Measurements from ENCODE around the gene CTDSPL. TPM values are rescaled to one million over a fixed set of nuclear protein-coding genes. Genes with fewer than 3 reads are reported as not detected.

The CTDSPL gene
- polyA plus RNA-seq, 3 donors = 99.9 to 115 (median 113) TPM

DNA sequence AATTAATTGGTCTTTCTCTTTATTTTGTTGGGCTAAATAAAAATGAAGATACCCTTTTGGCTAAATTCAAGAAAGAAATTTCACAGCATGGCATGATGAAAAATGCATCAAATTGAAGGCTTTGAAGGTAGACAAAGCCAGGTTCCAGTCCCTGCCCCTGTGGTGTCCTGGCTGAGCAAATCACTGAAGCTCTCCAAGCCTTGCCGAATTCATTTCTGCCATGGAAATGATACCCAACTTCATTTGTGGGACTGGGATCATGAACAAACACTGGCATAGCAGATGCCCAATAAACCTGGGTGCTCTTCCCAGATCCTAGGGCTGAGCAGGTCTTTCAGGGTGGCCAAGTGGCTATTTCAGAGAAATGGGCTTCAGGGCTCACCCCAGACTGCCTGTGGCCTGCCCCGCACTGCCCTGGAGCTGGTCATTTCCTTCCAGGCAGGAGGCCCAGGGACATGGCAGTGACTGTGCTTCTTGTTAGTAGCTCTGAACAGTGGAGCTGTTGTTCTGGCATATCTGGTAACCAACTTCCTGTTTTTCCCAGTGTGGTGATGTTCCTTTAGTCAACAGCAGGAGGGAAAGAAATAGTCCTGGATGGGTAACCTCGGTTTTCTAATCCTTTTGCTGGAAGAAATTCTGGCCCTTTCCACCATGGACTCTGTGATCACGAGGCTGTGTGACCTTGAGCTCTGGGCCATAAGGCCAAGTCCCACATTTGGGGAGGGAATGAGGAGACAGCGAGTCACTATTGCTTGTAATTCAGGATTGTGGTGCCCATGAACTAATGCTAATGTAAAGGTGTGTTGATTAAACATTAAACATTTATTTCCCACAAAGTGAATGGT is 47.6 kb downstream of the CTDSPL start:
- DNase-seq = no peak

DNA sequence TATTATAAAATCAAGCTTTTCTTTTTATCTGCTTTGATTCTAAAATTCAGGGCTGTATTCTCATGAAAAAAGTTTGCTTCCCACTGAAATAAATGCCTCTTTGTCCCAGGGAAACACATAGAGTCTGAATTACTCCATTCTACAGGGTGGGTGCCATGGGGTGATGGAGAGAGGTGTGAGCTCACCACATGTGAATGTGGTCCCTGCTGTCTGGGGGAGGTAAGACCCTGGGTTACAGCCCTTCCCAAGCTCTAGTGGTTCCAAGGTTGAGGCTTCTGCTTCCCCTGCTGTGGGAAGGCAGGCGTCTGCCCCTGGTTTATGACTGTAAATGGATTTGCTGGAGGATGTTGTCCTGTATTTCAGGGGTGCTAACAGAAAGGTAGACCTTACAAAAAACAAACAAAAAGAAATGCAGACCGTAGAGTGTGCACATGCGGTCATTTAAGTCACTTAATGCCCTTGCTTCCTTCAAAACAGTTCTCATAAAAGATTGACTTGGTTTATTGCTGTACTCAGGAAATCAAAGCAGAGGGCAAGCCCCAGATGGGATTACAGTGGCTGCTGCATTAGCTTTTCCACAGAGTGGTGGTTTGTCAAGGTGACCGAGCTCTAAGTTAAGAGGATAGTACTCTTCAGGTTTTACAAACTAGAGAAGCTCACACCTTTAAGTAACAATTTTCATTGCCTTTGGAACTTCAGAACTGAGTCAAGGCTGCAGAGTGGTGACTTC is 49.2 kb downstream of the CTDSPL start:
- peak; percentile 73 for DNase-seq

DNA sequence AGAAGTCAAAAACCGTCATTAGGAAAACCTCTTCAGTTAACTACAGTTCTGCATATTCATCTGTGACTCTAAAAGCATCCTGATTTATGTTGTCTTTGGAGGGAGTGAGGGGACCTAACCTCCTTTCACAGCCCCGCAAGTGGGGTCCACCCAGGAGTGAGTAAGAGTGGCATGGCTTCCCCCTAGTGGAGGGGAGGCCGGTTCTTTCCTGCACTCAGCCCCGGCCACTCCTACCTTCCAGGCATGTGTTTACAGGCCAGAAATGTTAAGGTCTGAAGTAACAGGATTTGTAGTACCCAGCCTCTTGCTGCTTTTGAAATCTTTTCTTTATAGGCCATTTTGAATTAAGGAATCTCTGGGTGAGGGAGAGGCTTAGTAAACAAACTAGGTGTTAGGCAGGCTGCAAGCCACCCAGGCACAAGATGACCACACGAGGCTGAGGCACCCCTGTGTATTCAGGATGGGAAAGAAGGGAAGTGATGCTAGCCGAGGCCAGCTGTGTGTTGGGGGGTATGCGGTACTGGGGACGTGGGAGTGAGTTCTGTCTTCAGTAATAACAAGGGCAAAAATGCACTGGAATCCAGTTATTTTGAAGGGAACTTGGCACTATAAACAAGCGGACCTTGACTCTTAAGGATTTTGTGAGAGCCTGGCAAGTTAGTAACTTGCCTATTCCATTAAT is 50.5 kb downstream of the CTDSPL start:
- DNase-seq = no peak

DNA sequence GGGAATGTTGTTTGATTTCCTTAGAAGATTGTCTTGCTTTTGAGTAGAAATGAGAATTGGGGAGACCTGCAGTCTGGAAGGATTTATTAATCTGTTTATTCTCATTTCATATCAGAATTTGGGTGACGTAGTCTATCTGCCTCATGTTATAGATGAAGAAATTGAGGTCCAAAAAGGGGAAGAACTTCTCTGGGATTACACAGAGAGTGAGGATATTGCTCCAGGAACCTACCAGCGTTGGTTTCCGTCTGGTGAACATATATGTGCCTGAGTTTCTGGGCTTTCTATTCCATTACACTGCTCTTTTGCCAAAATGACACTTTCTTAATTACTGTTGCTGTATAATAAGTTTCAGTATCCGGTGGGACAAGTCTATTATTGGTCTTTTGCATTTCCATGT is 51.8 kb downstream of the CTDSPL start:
- DNase-seq = no peak

DNA sequence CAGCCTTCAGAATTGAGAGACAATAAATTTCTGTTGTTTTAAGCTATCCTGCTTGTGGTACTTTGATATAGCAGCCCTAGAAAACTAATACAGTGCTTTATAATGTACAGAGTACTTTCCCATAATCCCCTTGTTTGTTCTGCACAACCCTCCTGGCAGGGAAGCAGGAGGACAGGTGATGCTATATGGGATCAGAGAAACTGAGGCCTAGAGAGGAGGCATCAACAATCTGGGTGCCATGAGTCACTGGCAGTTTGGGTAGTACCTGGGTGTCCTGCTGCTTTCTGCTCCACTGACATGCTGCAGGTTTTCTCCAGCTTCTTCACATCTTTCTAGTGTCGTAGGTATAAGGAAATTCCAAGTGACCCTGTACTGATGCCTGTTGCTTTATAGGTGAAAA is 55.0 kb downstream of the CTDSPL start:
- no peak for DNase-seq

DNA sequence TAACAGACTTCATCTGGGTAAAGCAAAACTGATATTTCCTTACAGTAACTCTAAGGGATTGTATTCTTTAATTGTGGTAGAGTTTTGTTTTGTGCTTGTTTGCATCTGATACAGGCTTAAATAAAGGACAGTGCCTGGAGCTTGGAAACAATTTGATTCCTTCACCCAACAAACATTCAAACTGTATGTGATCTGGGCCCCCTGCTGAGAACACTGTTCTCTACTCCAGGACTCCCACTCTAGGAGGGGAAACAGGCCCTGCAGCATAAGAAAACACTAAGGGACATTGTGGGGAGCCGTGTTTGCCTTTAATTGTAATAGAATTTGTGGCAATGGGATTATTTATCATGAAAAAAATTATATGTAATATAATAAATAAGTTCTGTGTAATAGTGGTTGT is 56.9 kb downstream of the CTDSPL start:
- no peak for DNase-seq

DNA sequence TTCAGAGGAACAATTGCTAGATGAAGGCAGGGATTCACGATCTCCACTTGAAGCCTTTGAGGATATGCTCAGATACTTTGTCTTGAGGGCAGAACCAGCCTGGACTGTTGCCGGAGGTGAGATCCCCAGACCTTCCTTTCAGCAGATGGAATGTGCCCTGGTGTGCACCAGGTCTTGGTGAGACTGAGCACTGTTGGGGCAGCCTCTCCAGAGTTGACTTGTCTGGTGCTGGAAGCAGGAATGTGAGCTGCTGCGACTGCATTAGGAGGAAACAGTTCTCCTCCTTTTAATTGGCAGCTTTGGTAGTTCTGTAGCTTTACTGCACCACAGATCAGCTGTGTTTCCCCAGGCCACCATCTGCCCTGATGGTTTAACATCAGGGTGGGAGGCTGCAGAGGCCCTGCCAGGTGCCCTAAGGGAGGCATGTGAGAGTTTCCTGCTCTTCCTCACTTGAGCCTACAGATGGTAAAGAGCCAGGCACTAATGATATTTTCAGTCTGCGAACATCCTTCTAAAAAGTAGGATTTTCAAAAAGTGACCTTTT is 58.5 kb downstream of the CTDSPL start:
- DNase-seq = no peak

DNA sequence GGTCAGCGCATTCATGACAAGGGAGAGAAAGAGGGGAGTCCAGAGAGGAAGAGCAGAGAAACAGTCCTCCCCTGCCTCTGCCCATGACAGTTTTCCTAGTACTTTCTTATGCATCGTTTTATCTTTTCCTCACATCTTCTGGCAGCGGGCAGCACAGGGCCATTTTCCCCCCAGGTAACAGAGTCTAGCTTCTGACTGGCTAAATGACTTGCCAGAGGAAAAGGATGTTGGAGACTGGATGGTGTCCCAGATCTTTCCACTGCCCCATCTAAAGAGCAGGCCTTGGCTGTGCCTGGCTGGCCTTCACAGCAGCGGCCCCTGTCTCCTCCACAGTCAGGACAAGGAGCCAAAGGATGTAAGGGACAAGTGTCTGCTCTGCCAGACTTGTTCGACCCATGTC is 59.3 kb downstream of the CTDSPL start:
- DNase-seq = no peak

DNA sequence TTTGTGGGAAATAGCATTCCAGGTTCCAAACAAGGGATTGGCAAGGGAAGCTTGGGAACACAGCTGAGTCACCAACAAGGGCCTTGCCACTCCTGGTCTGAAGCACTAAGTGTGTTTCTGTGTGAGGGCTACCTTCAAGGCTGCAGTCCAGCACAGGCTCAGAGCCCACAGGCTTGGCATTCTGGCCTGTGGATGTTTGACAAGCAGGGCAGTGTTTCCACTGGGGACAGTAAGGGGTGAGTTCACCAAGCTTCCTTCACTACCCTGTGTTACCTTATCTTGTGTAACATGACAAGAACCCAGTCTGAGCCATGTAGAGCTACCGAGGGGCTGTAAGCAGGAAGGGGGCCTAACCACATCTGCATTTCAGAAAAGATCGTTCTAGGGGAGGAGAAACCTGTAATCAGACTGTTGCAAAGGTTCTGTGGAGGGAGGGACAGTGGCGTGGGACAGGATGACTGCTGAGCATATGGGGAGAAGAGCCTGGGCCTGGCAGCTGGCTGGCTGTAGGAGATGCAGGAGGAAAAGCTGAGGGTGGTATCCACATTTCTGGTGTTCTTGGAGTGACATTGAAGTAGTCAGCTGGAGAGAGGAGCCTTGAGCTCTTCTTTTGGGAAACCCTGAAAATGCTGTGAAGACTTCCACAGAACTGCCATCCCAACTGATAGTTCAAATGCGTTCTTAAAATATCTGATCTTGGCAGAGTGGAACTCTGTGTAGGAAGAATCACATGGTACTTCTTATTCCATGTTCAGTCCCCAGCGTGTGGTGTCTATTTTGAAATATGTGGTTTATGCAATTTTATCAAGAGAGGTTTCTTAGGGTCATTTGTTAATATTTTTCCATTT is 61.3 kb downstream of the CTDSPL start:
- DNase-seq = no peak

DNA sequence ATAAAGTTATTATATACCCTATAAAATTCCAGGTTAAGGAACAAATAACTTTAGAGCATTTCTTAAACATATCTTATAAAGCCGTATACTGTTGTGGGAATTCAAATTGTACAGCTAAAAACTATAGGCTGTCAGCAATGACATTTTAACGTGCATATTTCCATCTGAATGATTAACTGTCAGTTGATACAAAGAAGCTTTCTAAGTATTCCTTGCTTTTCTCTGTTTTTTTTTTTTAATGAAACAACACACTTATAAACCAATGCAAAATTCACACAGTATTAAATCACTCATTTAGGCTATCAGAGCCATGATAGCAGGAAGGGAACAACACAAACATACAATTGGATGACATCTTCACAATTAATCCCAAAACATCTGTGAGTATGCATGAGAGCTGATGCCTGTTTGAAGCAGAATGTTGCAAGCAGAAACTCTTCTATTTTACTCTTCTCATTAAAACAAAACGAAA is 61.9 kb downstream of the CTDSPL start:
- DNase-seq = no peak

DNA sequence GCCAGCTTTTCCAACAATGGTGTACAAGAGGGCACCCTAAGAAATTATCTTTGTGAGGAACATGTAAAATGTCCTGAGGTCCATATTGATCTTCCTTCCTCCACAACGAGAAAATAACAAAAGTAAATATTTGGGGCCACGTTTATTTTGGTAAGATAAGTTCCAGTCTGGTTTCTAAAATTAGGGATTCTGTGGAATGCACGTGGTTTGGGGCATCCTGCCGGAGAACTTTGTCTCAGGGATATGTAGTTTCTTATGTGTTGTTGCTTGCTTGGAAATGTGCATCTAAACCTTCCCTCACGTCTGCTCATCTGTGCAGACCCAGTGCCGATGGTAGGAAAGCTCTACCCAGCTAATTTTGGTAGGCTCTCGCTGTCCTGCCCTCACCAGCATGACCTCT is 62.8 kb downstream of the CTDSPL start:
- no peak for DNase-seq

DNA sequence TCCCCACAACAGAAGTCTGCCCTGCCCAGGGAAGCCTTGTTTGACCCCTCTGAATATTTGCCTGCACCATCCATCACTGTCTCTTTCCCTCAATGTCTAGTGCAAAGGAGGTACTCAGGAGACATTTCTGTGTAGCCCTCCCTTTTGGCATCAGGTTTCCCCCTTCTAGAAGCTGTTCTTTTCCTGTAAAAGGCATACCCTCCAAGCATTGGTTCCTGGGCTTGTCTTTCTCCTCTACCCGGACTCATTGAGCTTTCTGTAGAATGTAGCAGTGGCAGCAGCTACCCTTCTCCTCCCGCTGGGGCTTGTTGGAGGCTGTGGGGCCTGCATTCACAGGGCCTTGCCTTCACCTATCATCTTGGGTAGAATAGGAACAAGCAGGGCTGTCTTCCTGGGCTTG is 63.5 kb downstream of the CTDSPL start:
- DNase-seq = no peak

DNA sequence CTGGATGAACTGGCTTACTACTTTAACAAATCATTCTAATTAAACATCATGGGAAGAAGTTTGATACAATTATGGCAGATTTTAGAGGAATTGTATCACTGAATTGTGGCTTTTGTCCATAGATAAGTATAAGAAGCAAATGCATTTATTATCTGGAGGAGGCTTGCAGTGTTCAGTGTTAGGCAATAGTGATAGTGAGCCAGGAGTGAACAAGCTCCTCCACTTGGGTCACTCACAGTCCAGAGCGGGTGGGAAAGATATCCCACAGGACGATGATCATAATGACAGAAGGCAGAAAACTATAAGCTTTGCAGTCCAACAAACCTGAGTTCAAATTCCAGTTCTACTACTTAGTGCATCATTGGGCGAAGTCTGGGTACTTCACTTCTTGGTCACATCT is 64.9 kb downstream of the CTDSPL start:
- DNase-seq = no peak

DNA sequence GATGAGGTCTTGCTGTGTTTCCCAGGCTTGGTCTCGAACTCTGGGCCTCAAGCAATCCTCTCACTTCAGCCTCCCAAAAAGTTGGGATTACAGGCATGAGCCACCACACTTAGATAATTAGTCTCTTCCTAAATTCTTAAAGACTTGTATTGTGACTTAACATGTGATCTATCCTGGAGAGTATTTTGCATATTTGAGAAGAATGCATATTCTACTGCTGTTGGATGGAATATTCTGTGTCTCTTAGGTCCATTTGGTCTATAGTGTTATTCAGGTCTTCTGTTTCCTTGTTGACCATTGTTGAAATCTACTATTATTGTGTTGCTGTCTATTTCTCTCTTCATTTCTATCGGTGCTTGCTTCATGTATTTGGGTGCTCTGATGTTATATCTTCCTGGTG is 68.8 kb downstream of the CTDSPL start:
- DNase-seq = no peak

DNA sequence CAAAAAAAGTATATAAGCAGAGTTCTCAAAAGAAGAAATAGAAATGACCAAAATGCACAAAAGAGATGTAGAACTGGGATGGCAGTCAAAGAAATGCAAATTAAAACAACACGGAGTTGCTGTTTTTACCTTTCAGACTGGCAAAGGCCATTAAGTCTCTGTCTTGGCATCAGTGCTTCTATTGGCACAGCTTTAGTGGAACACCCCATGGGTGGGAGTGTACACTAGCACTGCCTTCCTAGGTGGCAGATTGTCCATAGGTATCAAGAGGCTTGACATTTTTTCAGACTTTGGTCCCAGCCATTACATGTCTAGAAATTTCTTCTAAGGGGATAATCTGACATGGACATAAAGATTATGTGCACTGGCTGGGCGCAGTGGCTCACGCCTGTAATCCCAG is 70.8 kb downstream of the CTDSPL start:
- DNase-seq = no peak

DNA sequence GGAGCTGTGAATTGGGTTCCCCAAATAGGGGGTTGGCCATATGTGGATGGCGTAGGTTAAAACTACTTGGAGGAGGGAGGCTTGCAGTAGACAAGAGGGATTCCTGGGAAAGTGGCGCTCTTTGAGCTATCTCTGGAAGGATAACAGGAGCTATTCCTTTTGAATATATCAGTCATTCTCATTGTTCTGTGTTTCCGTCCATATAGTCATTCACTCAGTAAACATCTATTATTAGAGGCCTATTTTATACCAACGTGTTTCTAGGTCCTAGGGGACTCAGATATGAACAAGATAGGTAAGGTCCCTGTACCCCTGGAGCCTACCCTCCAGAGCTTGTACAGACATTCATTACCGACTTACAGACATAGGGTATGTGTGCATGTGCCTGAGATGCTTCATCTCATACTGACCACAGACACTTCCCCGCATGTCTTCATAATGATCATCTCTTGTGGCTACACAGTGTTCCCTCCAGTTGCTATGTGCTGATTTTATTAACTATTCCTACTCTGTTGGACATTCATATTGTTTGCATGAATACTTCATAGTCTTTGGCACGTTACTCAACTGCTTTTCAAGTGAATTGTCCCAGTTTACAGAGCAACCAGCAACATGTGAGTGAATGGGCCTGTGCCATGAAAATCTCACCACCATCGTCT is 73.1 kb downstream of the CTDSPL start:
- DNase-seq = no peak

DNA sequence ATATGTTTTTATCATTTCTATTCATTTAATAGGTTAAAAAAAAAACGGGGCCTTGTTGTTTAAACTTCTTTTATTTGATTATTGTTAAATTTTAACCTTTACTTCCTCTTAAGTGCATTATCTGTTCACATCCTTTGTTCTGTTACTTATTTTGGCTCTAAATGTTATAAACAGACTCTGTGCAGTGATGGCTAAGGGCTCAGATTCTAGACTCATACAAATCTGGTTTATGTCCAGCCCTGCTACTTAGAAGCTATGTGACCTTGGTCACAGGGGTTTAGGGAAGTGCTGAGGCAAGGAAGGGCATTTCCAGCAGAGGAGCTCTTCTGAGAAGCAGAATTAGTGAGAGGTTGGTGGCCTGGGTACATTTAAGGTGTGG is 73.6 kb downstream of the CTDSPL start:
- no peak for DNase-seq

DNA sequence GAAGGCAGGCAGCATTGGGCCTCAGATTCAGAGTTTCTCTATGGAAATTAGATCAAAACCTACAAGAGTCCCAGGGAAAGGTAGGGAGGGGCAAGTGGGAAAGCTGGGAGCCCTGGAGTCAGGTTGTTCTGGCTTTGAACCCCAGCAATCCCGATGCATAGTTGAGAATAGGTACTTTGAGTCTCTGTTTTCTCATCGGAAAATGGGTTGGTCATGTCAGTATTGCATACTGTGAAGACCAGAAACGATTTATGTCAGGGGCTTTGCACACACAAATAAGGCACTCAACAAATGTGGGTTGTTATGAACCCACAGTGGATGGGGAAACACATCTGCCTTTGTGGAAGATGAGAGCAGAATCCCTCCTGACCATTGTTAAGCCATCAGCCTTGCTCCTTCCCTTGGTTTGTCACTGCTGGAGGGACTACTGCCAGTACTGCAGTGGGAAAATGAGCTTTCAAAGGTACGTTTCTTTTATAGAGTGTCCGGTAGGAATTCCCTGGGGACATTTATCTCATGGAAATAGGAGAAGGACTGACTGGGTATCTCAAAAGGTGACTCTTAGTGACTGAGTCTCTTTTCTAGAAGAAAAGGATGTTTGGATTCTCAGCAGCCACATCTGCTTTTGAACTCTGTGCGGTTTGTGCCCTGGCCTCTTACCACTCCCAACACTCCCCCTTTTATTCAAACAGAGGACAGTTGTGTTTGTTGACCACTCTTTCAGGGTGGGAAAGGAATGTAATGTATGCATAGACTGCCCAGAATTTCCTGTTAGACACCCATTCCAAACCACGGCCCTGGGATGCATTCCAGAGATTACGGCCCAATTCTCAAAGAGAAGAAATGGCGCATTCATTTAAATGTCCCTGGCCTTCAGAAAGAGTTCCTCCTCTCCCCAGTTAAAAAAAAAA is 74.3 kb downstream of the CTDSPL start:
- DNase-seq = no peak

DNA sequence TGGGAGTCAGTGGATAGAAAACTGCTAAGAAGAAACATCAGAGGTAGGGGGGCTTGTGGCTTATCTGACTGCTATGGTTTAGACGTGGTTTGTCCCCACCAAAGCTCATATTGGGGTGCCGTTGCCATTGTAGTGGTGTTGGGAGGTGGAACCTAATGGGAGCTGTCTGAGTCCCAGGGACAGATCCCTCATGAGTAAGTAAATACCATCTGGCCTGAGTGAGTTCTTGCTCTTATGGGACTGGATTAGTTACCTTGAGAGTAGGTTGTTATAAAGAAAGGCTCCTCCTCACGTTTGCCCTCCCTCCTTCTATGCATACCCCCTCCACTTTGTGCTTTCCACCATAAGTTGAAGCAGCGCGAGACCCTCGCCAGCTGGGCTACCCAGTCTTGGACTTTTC is 75.5 kb downstream of the CTDSPL start:
- no peak for DNase-seq

DNA sequence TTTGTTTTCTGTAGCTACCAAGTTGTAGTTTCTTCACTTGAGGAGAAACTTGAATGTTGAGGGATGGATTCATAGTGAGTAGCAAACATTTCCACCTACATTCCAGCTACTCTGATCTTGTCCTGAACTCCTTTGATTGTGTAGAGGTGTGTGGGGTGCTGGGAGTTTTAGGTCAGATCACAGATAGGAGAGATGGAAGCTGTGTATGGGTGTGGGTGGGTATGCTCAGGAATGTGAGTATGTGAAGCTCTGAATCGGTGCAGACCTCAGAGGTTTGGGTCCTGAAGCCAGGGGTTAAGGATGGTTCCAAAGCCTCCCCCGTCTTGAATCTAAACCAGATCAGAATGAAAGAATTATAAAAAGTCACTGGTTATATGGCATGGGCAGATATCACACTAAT is 76.3 kb downstream of the CTDSPL start:
- DNase-seq = no peak

Data from renal pelvis (tissue), 4 donors.